H1 (cell line): ENCODE results near the gene CCBE1.

Experiments used
- EZH2 ChIP-seq: fragments of 200-600 bp; sonication (generic); IDR thresholded peaks from 2 replicates; pipeline ENCODE4 v1.7.1; 2012; ENCODE audit warnings: low read depth, mild to moderate bottlenecking, moderate library complexity, low read length, inconsistent platforms; ENCODE audit not compliant: severe bottlenecking
- RFX5 ChIP-seq: IDR thresholded peaks from 2 replicates; pipeline ENCODE4 v1.6.1; 2011; ENCODE audit warnings: low read depth, low read length, improper control_type of control experiment, borderline replicate concordance
- SIN3A ChIP-seq, 2 experiments: IDR thresholded peaks in 1 of 2; conservative IDR thresholded peaks in 1 of 2; 2 replicates each; pipeline ENCODE4 v1.6.1; 2011 to 2012; ENCODE audit warnings: low read length in 2 of 2, improper control_type of control experiment in 1 of 2, low read depth in 1 of 2, mild to moderate bottlenecking in 1 of 2
- TAF1 ChIP-seq: IDR thresholded peaks from 2 replicates; pipeline ENCODE4 v1.6.1; 2011; ENCODE audit warnings: mild to moderate bottlenecking, low read depth, low read length
- TF ChIP-seq, protein P1 (sequence below), 3 experiments: IDR thresholded peaks; 1 replicate in 2 of 3; 2 replicates in 1 of 3; pipeline versions ENCODE4 v1.5.1 to v1.6.1; 2011; ENCODE audit warnings: low read length in 3 of 3, mild to moderate bottlenecking in 3 of 3, inconsistent platforms in 2 of 3, low read depth in 1 of 3, moderate library complexity in 1 of 3; ENCODE audit not compliant: insufficient read depth in 1 of 3; ENCODE audit errors: control extremely low read depth in 1 of 3

DNA sequence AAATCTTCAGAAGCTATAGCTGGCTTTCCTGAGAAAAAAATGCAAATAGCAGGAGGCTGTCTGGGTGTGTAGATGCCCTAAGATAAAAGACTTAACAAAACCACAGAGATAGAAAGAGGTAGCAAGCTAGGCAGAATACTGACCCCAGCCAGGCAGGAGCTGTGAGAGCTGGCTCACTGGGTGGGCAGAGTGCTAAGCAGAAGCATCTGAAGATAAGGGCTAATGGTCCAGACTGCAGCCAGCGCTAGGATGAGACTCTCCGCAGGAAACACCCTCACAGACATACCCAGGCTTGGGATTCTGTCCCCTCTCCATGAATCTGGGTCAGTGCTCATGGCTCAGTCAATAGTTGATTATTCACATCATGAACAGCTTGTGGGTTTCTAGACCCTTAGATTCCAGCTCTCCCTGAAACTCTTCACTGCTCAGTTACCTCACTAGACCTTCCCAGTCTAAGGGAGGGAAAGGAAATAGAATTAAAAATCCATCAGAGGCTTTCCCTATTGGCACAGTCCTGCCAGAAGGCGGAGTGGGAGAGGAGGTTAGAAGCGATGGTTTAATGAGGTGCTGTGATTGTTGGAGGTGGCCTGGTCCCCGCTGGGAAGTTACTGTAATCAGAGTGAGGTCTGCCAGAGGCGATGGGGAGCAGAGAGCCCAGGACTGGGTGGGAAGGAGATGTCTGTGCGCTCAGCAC, 21.4 kb upstream of the CCBE1 start:
- TF ChIP-seq, protein P1, sequence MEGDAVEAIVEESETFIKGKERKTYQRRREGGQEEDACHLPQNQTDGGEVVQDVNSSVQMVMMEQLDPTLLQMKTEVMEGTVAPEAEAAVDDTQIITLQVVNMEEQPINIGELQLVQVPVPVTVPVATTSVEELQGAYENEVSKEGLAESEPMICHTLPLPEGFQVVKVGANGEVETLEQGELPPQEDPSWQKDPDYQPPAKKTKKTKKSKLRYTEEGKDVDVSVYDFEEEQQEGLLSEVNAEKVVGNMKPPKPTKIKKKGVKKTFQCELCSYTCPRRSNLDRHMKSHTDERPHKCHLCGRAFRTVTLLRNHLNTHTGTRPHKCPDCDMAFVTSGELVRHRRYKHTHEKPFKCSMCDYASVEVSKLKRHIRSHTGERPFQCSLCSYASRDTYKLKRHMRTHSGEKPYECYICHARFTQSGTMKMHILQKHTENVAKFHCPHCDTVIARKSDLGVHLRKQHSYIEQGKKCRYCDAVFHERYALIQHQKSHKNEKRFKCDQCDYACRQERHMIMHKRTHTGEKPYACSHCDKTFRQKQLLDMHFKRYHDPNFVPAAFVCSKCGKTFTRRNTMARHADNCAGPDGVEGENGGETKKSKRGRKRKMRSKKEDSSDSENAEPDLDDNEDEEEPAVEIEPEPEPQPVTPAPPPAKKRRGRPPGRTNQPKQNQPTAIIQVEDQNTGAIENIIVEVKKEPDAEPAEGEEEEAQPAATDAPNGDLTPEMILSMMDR (IDR thresholded peaks at IDR 0.05; ENCODE audit: control extremely low read depth in 1 of 3, insufficient read depth in 1 of 3, low read depth in 1 of 3, low read length in 3 of 3): no peak
- TF ChIP-seq SIN3A (conservative IDR thresholded peaks at IDR 0.05 in 1 of 2, IDR thresholded peaks at IDR 0.05 in 1 of 2; ENCODE audit: low read depth in 1 of 2, low read length in 2 of 2) (no peak), EZH2 (no peak), TAF1 (no peak), RFX5 (no peak)
